GM21786 (cell line): ENCODE data around the gene MAGI1.

Experiments used
- ATAC-seq: cut with Tn5 transposase; IDR thresholded peaks from one replicate; pipeline ENCODE4 v1.9.1; 2021; ENCODE audit not compliant: unreplicated experiment

Gene MAGI1

DNA sequence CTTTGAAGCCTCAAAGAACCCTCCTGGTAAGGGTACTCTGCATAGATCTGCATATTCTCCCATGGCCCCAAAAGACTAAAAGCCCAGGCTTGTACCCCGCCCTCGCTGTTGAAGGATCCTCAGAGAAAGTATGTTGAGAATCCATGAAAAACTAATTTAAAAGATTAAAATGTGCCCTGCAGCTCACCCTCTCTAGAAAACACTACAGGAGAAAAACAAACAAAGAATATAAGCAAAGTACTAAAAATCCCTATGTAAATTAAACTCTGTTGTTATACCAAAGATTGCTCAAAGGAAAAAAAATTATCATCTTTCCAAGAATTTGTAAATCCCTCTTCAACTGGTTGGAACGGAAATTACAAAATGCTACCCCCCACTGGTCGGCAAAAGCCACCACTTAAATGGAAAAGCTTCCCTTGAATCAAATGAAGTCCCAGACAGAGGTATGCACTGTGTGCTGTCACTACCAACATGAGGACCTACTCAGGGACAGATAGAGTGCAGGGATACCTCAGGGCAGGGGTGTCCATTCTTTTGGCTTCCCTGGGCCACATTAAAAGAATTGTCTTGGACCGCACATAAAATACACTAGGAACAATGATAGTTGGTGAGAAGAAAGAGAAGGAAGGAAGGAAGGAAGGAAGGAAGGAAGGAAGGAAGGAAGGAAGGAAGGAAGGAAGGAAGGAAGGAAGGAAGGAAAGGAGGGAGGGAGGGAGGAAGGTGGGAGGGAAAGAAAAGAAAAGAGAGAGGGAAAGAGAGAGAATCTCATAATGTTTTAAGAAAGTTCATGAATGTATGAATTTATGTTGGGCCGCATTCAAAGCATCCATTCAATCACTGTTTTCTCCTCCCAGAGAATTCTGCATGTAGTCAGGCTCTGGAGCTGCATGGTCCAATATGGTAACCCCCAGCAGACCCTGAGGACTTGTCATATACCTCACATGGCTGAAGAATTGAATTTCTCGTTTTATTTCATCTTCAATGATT lies 88.1 kb downstream of the MAGI1 start:
- no peak for ATAC-seq

- ATAC-seq, result no peak
These were observed 89.7 kb downstream of the MAGI1 start for GRCh38 chr3:65948841-65949573.

DNA sequence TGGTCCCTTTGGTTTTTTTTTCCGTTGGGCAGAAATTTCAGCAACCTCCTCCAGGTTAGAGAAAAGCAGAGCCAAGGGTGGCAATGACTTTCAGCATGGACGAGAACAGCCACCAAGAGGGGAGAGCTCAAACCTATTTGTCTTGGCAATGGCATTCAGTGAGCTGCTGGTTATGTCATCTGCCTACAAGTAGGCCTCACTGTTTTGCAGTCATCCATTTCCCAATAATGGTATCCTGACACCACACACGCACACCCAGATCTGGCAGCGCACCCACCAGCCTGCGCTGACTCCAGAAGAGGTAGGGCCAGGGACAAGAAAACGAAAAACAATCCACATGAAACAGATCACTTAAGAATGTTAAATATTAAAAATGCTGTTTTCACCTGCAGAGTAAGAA lies 92.3 kb downstream of the MAGI1 start:
- ATAC-seq, result no peak

GRCh38 chr3:65945953-65946352 lies 92.8 kb downstream of the MAGI1 start:
- ATAC-seq, result no peak

GRCh38 chr3:65945480-65945879 lies 93.2 kb downstream of the MAGI1 start:
- ATAC-seq, result no peak

DNA sequence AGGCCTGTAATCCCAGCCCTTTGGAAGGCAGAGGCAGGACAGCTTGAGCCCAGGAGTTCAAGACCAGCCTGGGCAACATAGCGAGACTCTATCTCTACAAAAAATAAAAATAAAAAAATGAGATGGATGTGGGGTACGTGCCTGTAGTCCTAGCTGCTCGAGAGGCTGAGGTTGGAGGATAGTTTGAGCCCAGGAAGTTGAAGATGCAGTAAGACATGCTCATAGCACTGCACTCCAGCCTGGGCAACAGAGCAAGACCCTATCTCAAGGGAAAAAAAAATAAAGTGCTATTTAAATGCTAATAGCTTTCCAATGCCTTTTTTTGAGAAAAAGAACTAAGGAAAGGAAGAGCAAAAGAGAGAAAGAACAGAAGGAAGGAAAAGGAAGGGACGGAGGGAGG lies 94.5 kb downstream of the MAGI1 start:
- ATAC-seq, result no peak

- no peak for ATAC-seq
These were observed 98.9 kb downstream of the MAGI1 start for GRCh38 chr3:65939801-65940246.

GRCh38 chr3:65939184-65939583 lies 99.5 kb downstream of the MAGI1 start:
- ATAC-seq, result no peak

GRCh38 chr3:65938676-65939075 lies 100.0 kb downstream of the MAGI1 start:
- ATAC-seq, result no peak

DNA sequence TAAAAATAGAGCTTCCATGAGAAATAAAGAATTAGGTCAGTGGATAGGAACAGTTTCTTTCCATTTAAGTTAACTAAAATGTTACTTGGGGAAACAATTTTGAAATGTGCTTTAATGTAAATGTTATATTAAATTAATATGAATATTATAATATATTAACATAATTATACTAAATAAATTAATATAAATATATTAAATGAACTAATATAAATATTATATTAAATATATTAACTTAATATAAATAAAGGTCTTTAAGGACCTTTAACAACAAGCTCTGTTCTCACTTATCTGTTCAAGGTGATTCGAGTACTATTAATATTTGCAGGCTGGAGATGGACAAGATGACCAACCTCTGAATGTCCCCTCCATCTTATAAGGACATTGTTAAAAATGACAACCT lies 100.6 kb downstream of the MAGI1 start:
- ATAC-seq, result no peak

DNA sequence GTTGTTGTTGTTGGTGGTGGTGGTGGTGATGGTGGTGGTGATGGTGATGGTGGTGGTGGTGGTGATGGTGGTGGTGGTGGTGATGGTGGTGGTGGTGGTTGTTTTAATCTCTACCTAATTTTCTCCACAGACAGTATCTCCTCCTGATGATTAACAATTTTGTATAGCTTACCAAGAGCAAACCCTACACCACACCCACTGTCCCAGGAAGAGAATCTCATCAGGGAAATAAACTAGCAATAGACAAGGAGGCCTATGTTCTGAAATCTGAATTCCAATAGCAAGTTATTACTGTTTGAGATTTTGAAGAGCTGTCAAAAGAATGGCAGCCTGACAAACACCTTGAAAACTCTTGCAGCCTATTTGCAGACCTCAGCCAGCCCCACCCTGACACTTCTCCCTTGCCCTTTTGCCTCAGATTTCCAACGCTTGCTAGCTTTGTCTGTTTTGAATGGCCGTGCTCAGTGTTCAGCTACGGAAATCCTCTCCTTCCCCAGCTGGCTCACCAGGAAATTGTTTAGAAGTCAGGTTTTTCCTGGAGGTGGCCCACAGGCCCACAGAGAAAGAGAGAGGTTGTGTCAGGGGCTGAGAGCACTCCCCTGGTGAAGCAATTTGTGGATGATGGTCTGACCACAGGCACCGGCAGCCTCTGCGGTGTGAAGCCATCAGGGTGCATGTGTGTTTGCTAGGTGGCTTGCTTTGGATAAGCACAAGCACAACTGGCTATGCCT lies 101.6 kb downstream of the MAGI1 start:
- no peak for ATAC-seq

DNA sequence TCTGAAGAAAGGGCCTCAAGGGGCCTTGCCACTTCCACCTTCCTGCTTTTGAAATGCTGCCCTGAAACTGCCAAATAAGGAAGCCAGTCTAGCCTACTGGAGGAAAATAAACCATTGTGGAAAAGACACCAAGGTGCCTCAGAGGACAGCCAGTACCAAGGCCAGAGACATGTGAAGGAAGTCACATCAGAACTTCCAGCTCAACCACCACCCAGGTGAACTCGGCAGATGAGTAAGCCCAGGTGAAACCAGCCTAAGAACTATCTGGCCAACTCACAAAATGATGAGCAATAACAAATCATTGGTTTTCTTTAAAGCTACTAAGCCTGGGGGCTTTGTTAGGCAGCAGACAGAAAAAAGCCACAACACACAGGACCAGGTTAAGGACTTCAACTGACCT lies 103.0 kb downstream of the MAGI1 start:
- ATAC-seq, result no peak

GRCh38 chr3:65930648-65931047 lies 108.1 kb downstream of the MAGI1 start:
- no peak for ATAC-seq

GRCh38 chr3:65928110-65928509 lies 110.6 kb downstream of the MAGI1 start:
- ATAC-seq, result no peak

- no peak for ATAC-seq
These were observed 111.1 kb downstream of the MAGI1 start for GRCh38 chr3:65927576-65927975.

- no peak for ATAC-seq
These were observed 113.3 kb downstream of the MAGI1 start for GRCh38 chr3:65925254-65925954.

DNA sequence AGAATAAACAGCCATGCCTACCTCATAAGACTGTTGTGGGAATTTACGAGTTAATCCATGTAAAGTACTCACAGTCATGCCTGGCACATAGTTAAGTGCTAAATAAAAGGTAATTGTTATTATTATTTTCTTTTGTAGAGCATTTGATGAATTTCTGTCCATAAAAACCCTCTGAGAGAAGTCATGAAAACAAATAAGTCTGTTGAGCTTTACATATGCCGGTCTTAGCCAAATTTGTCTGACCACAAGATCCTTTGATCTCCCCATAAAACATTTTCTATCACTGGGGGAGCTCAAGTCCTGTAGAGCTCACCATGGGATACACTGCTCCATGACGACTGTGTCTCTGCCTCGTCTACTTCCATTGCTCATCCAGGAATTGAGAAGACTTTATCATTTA lies 114.0 kb downstream of the MAGI1 start:
- ATAC-seq, result no peak

- ATAC-seq, result no peak
These were observed 116.3 kb downstream of the MAGI1 start for GRCh38 chr3:65922441-65922840.

DNA sequence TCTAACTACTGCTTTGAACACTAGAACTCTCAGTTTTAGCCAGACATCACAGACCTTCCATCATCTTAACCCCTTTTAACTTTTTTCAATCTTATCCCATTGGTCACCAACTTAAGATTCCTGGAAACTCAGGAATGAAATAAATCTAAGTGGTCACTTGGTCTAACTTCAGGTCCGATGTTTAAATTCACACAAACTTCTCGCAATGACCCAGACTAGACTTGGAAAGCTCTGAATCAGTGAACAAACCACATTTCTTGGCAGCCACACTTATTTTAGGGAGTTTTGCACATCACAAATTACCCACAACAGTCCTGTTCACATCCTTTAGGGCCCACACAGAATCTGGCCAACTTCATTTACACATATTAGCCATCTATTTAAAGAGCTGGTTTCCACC lies 118.9 kb downstream of the MAGI1 start:
- no peak for ATAC-seq

DNA sequence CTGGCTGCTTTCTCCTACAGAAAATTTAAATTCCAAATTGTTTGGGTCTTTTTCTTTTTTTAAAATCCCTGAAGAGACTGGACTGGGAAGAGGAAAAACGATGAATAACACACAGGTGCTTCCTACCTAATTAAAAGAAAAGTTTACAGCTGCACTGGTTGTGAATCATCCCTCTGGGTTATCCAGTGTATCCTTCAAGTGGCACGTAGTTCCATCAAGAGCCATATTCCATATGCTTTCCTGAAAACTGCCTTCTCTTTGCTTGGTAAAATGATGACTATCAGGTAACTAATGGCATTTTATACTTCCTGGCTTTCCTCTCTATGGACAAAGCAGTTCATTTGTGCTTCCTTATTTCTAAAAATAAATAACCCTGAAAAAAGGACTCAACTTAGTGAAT lies 123.2 kb downstream of the MAGI1 start:
- ATAC-seq, result no peak
